Liver (tissue), 9 donors: Measurements from ENCODE around the gene RASEF. TPM values are rescaled to one million over a fixed set of nuclear protein-coding genes. Genes with fewer than 3 reads are reported as not detected.

Source experiments
- DNase-seq: peaks from one replicate; pipeline ENCODE4 v3.0.0-alpha.2; 2017; ENCODE audit warnings: low spot score
- H3K27ac ChIP-seq, 2 donors: one replicate each; pipeline ENCODE4 v1.7.0; 2013; ENCODE audit warnings: inconsistent platforms in 2 of 2, low read length in 2 of 2, control low read depth in 1 of 2, low read depth in 1 of 2, mild to moderate bottlenecking in 1 of 2
- H3K27me3 ChIP-seq, 4 donors: one replicate each; pipeline versions ENCODE4 v1.6.1 to v1.7.0; 2013; ENCODE audit warnings: low read length in 3 of 4, inconsistent platforms in 1 of 4, mild to moderate bottlenecking in 1 of 4, moderate library complexity in 1 of 4; ENCODE audit not compliant: control insufficient read depth in 4 of 4, insufficient read depth in 4 of 4
- H3K36me3 ChIP-seq, 4 donors: one replicate each; pipeline versions ENCODE4 v1.6.1 to v1.7.0; 2013; ENCODE audit warnings: low read length in 3 of 4, mild to moderate bottlenecking in 3 of 4, low read depth in 1 of 4, moderate library complexity in 1 of 4; ENCODE audit not compliant: control insufficient read depth in 4 of 4, insufficient read depth in 3 of 4
- H3K4me1 ChIP-seq, 4 donors: one replicate each; pipeline versions ENCODE4 v1.6.1 to v1.7.0; 2013; ENCODE audit warnings: low read length in 3 of 4, mild to moderate bottlenecking in 3 of 4, moderate library complexity in 1 of 4; ENCODE audit not compliant: control insufficient read depth in 4 of 4, insufficient read depth in 4 of 4
- H3K4me3 ChIP-seq, 3 donors: one replicate each; pipeline versions ENCODE4 v1.6.1 to v1.7.0; 2013; ENCODE audit warnings: low read length in 3 of 3, control low read depth in 1 of 3, low read depth in 1 of 3, mild to moderate bottlenecking in 1 of 3
- H3K9ac ChIP-seq, 2 donors: one replicate each; pipeline ENCODE4 v1.7.0; 2013; ENCODE audit warnings: low read length in 2 of 2, mild to moderate bottlenecking in 2 of 2, moderate library complexity in 2 of 2, control low read depth in 1 of 2, low read depth in 1 of 2
- H3K9me3 ChIP-seq, 4 donors: one replicate each; pipeline versions ENCODE4 v1.6.1 to v1.7.0; 2013; ENCODE audit warnings: low read length in 3 of 4; ENCODE audit not compliant: control insufficient read depth in 4 of 4
- EGR1 ChIP-seq, 2 donors: IDR thresholded peaks; 2 replicates each; pipeline ENCODE4 v1.6.1; 2016 to 2018; ENCODE audit warnings: antibody characterized with exemption in 2 of 2, low read depth in 2 of 2
- FOXA1 ChIP-seq: IDR thresholded peaks from 2 replicates; pipeline ENCODE4 v1.6.1; 2016; ENCODE audit warnings: antibody characterized with exemption
- FOXA2 ChIP-seq: IDR thresholded peaks from 2 replicates; pipeline ENCODE4 v1.6.1; 2016; ENCODE audit warnings: antibody characterized with exemption
- GABPA ChIP-seq, 2 donors: IDR thresholded peaks in 1 of 2; conservative IDR thresholded peaks in 1 of 2; 2 replicates each; pipeline ENCODE4 v1.6.1; 2016; ENCODE audit warnings: antibody characterized with exemption in 2 of 2, mild to moderate bottlenecking in 1 of 2, moderate library complexity in 1 of 2
- HNF4A ChIP-seq, 2 donors: conservative IDR thresholded peaks; 2 replicates each; pipeline ENCODE4 v1.6.1; 2016; ENCODE audit warnings: antibody characterized with exemption in 2 of 2, mild to moderate bottlenecking in 2 of 2
- HNF4G ChIP-seq: IDR thresholded peaks from 2 replicates; pipeline ENCODE4 v1.6.1; 2016; ENCODE audit warnings: antibody characterized with exemption
- JUND ChIP-seq, 2 donors: IDR thresholded peaks; 2 replicates each; pipeline ENCODE4 v1.6.1; 2016; ENCODE audit warnings: antibody characterized with exemption in 2 of 2
- NR2F2 ChIP-seq: IDR thresholded peaks from 2 replicates; pipeline ENCODE4 v1.6.1; 2016; ENCODE audit warnings: antibody characterized with exemption
- RAD21 ChIP-seq, 2 donors: IDR thresholded peaks; 2 replicates each; pipeline ENCODE4 v1.6.1; 2016; ENCODE audit warnings: antibody characterized with exemption in 2 of 2, mild to moderate bottlenecking in 2 of 2
- RXRA ChIP-seq, 2 donors: IDR thresholded peaks; 2 replicates each; pipeline ENCODE4 v1.6.1; 2017 to 2018; ENCODE audit warnings: antibody characterized with exemption in 2 of 2, mild to moderate bottlenecking in 1 of 2
- SP1 ChIP-seq: IDR thresholded peaks from 2 replicates; pipeline ENCODE4 v1.6.1; 2018; ENCODE audit warnings: antibody characterized with exemption, mild to moderate bottlenecking
- TAF1 ChIP-seq: conservative IDR thresholded peaks from 2 replicates; pipeline ENCODE4 v1.6.1; 2016; ENCODE audit warnings: antibody characterized with exemption, mild to moderate bottlenecking
- YY1 ChIP-seq: IDR thresholded peaks from 2 replicates; pipeline ENCODE4 v1.6.1; 2016; ENCODE audit warnings: antibody characterized with exemption, mild to moderate bottlenecking
- WGBS: extraction: QIAGEN DNeasy Blood & Tissue Kit; methylation state at CpG from one replicate; pipeline ENCODE4 v1.1.7; 2013; 5-methylcytosine and 5-hydroxymethylcytosine counted together
- polyA plus RNA-seq, 2 donors: library from polyadenylated mRNA; stranded (reverse) in 1 of 2; unstranded in 1 of 2; fragments of 200-250 nt in 1 of 2; fragments of >200 nt in 1 of 2; fragmentation: Nextera tagmentation in 1 of 2; extraction: Ambion mirVana in 1 of 2; gene quantifications; one replicate each; pipeline versions ENCODE4 v1.2.1 to v1.2.3, GENCODE V29; 2013 to 2015
- total RNA-seq, 2 donors: library from RNA; depleted of rRNA; stranded (reverse); fragments of >200 nt; gene quantifications; one replicate each; pipeline ENCODE4 v1.2.3, GENCODE V29; 2014
- TF ChIP-seq, protein P1 (sequence below): IDR thresholded peaks from 2 replicates; pipeline ENCODE4 v1.6.1; 2016; ENCODE audit warnings: antibody characterized with exemption
- TF ChIP-seq, protein P2 (sequence below): IDR thresholded peaks from 2 replicates; pipeline ENCODE4 v1.6.1; 2016; ENCODE audit warnings: antibody characterized with exemption
- TF ChIP-seq, protein P3 (sequence below): fragments of 150-350 bp; IDR thresholded peaks from 2 replicates; pipeline ENCODE4 v1.5.1; 2017; ENCODE audit warnings: improper control_type of control experiment, low read depth, low read length; ENCODE audit not compliant: missing input control
- TF ChIP-seq, protein P4 (sequence below): IDR thresholded peaks from 2 replicates; pipeline ENCODE4 v1.6.1; 2016; ENCODE audit warnings: antibody characterized with exemption, mild to moderate bottlenecking
- donor health status: healthy.
- donor health status: healthy.
- donor health status: healthy.
- donor health status: healthy.
- donor health status: healthy.

RASEF gene
- total and polyA plus RNA-seq, 4 donors, result 0.14 to 1.5 (median 0.39) TPM

DNA sequence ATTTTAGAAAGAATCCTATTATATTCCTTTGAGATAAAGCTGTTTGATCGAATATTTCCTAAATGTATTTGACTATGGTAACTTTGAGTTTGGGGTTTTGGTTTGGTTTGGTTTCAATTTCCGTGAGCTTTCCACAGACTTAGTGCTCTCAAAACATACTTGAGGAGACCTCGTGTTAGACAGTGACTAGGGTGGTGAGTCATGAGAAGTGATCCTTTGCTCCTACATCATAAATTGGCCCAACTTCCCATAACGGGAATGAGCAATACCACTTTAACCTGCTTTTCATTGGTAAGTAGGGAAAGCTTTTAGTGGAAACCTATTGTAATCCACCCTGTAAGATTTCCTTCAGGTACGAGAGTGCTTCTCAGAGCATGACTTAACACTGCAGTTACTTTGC lies 3.8 kb upstream of the RASEF start:
- H3K9me3 ChIP-seq, result peaks cover 0 to 1% (median 0%) of the 10 kb centered on the region in 4 donors
- H3K36me3 ChIP-seq, result no peaks in the 10 kb centered on the region
- no peak overlapping the region for H3K27ac ChIP-seq
- WGBS, result 82% methylated on average over 5 of the region's 5 CpGs
- H3K9ac ChIP-seq, result no peak overlapping the region
- H3K4me1 ChIP-seq, result peaks cover 11 to 16% (median 14%) of the 10 kb centered on the region in 4 donors
- no peak overlapping the region for H3K4me3 ChIP-seq
- TF ChIP-seq RXRA (IDR thresholded peaks at IDR 0.05) (no peak), JUND (IDR thresholded peaks at IDR 0.05) (no peak), YY1 (no peak), GABPA (IDR thresholded peaks at IDR 0.05 in 1 of 2, conservative IDR thresholded peaks at IDR 0.05 in 1 of 2) (no peak), EGR1 (IDR thresholded peaks at IDR 0.05; ENCODE audit: low read depth in 2 of 2) (no peak), NR2F2 (no peak), HNF4A (conservative IDR thresholded peaks at IDR 0.05) (no peak), SP1 (no peak), FOXA2 (no peak), TAF1 (no peak), FOXA1 (no peak), RAD21 (IDR thresholded peaks at IDR 0.05) (no peak)
- TF ChIP-seq, protein P1, sequence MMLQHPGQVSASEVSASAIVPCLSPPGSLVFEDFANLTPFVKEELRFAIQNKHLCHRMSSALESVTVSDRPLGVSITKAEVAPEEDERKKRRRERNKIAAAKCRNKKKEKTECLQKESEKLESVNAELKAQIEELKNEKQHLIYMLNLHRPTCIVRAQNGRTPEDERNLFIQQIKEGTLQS, result no peak
- TF ChIP-seq, protein P2, sequence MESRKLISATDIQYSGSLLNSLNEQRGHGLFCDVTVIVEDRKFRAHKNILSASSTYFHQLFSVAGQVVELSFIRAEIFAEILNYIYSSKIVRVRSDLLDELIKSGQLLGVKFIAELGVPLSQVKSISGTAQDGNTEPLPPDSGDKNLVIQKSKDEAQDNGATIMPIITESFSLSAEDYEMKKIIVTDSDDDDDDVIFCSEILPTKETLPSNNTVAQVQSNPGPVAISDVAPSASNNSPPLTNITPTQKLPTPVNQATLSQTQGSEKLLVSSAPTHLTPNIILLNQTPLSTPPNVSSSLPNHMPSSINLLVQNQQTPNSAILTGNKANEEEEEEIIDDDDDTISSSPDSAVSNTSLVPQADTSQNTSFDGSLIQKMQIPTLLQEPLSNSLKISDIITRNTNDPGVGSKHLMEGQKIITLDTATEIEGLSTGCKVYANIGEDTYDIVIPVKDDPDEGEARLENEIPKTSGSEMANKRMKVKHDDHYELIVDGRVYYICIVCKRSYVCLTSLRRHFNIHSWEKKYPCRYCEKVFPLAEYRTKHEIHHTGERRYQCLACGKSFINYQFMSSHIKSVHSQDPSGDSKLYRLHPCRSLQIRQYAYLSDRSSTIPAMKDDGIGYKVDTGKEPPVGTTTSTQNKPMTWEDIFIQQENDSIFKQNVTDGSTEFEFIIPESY, result no peak
- TF ChIP-seq, protein P3, sequence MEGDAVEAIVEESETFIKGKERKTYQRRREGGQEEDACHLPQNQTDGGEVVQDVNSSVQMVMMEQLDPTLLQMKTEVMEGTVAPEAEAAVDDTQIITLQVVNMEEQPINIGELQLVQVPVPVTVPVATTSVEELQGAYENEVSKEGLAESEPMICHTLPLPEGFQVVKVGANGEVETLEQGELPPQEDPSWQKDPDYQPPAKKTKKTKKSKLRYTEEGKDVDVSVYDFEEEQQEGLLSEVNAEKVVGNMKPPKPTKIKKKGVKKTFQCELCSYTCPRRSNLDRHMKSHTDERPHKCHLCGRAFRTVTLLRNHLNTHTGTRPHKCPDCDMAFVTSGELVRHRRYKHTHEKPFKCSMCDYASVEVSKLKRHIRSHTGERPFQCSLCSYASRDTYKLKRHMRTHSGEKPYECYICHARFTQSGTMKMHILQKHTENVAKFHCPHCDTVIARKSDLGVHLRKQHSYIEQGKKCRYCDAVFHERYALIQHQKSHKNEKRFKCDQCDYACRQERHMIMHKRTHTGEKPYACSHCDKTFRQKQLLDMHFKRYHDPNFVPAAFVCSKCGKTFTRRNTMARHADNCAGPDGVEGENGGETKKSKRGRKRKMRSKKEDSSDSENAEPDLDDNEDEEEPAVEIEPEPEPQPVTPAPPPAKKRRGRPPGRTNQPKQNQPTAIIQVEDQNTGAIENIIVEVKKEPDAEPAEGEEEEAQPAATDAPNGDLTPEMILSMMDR, result no peak
- TF ChIP-seq, protein P4, sequence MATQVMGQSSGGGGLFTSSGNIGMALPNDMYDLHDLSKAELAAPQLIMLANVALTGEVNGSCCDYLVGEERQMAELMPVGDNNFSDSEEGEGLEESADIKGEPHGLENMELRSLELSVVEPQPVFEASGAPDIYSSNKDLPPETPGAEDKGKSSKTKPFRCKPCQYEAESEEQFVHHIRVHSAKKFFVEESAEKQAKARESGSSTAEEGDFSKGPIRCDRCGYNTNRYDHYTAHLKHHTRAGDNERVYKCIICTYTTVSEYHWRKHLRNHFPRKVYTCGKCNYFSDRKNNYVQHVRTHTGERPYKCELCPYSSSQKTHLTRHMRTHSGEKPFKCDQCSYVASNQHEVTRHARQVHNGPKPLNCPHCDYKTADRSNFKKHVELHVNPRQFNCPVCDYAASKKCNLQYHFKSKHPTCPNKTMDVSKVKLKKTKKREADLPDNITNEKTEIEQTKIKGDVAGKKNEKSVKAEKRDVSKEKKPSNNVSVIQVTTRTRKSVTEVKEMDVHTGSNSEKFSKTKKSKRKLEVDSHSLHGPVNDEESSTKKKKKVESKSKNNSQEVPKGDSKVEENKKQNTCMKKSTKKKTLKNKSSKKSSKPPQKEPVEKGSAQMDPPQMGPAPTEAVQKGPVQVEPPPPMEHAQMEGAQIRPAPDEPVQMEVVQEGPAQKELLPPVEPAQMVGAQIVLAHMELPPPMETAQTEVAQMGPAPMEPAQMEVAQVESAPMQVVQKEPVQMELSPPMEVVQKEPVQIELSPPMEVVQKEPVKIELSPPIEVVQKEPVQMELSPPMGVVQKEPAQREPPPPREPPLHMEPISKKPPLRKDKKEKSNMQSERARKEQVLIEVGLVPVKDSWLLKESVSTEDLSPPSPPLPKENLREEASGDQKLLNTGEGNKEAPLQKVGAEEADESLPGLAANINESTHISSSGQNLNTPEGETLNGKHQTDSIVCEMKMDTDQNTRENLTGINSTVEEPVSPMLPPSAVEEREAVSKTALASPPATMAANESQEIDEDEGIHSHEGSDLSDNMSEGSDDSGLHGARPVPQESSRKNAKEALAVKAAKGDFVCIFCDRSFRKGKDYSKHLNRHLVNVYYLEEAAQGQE, result no peak
- peaks cover 0 to 11% (median under 1%) of the 10 kb centered on the region in 4 donors for H3K27me3 ChIP-seq
- no peak for DNase-seq

DNA sequence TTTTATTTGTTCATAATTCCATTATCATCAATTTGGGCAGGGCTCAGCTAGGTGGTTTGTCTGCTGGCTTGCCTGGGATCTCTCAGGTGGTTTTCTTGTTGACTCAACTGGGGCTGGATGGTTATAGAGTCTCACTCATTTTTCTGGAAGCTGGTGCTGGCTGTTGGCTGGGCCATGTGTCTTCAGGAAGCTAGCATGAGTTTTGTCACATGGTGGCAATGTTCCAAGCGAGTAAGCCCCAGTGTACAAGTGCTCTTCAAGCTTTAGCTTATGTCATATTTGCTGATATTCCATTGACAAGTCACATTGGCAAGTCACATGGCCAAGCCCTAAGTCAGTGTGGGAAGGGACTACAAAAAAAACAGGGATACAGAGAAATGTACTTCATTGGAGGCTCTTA lies 2.3 kb upstream of the RASEF start:
- peaks cover 12 to 20% (median 14%) of the 10 kb centered on the region in 4 donors for H3K4me1 ChIP-seq
- H3K27me3 ChIP-seq, result peaks cover 0 to 11% (median 3%) of the 10 kb centered on the region in 4 donors
- peaks cover 0 to 1% (median 0%) of the 10 kb centered on the region in 4 donors for H3K9me3 ChIP-seq
- H3K36me3 ChIP-seq, result no peaks in the 10 kb centered on the region
- DNase-seq, result no peak
- H3K4me3 ChIP-seq, result no peak overlapping the region
- no peak overlapping the region for H3K9ac ChIP-seq
- TF ChIP-seq HNF4A (conservative IDR thresholded peaks at IDR 0.05) (no peak), FOXA1 (no peak), SP1 (no peak), HNF4G (no peak)
- TF ChIP-seq, protein P4, result no peak
- H3K27ac ChIP-seq, result no peak overlapping the region
- WGBS, result 79% methylated on average over 1 of the region's 1 CpG
